ENCODE results near the gene GPC6.

DNA sequence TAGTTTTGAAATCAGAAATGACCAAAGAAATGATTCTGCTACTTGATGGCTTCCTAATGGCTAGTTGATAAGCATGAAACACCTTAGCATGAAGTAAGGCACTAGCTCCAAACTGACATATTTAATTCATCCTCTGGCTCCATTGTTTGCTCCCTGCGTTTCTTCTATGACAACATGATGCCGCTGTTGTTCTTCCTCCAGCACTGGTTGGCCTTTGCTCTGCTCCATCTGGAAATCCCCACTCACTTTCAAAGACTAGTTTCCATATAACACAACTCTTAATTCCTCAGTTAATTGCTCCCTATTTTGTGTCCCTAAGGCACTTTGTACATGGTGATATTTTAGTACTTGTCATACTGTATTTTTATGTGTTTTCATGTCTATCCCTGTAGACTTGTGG, 151.6 kb downstream of the GPC6 start:
- TF ChIP-seq, protein P1, sequence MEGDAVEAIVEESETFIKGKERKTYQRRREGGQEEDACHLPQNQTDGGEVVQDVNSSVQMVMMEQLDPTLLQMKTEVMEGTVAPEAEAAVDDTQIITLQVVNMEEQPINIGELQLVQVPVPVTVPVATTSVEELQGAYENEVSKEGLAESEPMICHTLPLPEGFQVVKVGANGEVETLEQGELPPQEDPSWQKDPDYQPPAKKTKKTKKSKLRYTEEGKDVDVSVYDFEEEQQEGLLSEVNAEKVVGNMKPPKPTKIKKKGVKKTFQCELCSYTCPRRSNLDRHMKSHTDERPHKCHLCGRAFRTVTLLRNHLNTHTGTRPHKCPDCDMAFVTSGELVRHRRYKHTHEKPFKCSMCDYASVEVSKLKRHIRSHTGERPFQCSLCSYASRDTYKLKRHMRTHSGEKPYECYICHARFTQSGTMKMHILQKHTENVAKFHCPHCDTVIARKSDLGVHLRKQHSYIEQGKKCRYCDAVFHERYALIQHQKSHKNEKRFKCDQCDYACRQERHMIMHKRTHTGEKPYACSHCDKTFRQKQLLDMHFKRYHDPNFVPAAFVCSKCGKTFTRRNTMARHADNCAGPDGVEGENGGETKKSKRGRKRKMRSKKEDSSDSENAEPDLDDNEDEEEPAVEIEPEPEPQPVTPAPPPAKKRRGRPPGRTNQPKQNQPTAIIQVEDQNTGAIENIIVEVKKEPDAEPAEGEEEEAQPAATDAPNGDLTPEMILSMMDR (IDR thresholded peaks at IDR 0.05; ENCODE audit: insufficient read depth, low read depth, low read length) = no peak
- TF ChIP-seq EZH2 (IDR thresholded peaks at IDR 0.05; ENCODE audit: insufficient read depth, low read length) = no peak

All from astrocyte (in vitro differentiated cells and primary cell).